Activated naive CD4-positive, alpha-beta T cell treated with anti-CD3 and anti-CD28 coated beads, Interleukin-2, amount 10 ng/mL, durations not matched to agents 7 days and 5 days (primary cell): Measurements from ENCODE around the gene PPM1D.

Experiments used
- CTCF ChIA-PET: fragments of 350-600 bp; sonication (Branson Sonifier 250); formaldehyde crosslinking; loops from one replicate; lab custom pipeline; 2021; ENCODE audit warnings: antibody characterized with exemption; lab: Charles Lee
- DNase-seq: peaks from one replicate; pipeline ENCODE4 v3.0.0-alpha.2; 2020
- H3K27ac Mint-ChIP-seq: one replicate; pipeline ENCODE4 v1.8.0; 2021; ENCODE audit warnings: mild to moderate bottlenecking, moderate library complexity, mixed read lengths
- H3K27me3 Mint-ChIP-seq: one replicate; pipeline ENCODE4 v1.8.0; 2021; ENCODE audit warnings: mild to moderate bottlenecking, mixed read lengths
- H3K36me3 Mint-ChIP-seq: one replicate; pipeline ENCODE4 v1.8.0; 2021; ENCODE audit warnings: mixed read lengths
- H3K4me1 Mint-ChIP-seq: one replicate; pipeline ENCODE4 v1.8.0; 2021; ENCODE audit warnings: mixed read lengths
- H3K4me3 Mint-ChIP-seq: one replicate; pipeline ENCODE4 v1.8.0; 2021; ENCODE audit warnings: mild to moderate bottlenecking, moderate library complexity, mixed read lengths
- H3K9me3 Mint-ChIP-seq: one replicate; pipeline ENCODE4 v1.8.0; 2021; ENCODE audit warnings: mixed read lengths

The PPM1D gene

GRCh38 chr17:60615840-60616239 lies 15.8 kb downstream of the PPM1D start:
- no peaks in the 10 kb centered on the region for H3K27me3 Mint-ChIP-seq
- no peak overlapping the region for H3K4me3 Mint-ChIP-seq
- no peak overlapping the region for H3K27ac Mint-ChIP-seq
- CTCF ChIA-PET, result no interaction called here
- no peaks in the 10 kb centered on the region for H3K4me1 Mint-ChIP-seq
- H3K9me3 Mint-ChIP-seq, result no peaks in the 10 kb centered on the region
- no peak for DNase-seq
- peaks cover 4% of the 10 kb centered on the region for H3K36me3 Mint-ChIP-seq

- Mint-ChIP-seq H3K4me3 (no peak overlapping the region), H3K4me1 (peaks cover 2% of the 10 kb centered on the region), H3K27me3 (no peaks in the 10 kb centered on the region), H3K9me3 (no peaks in the 10 kb centered on the region), H3K36me3 (peaks cover 4% of the 10 kb centered on the region), H3K27ac (no peak overlapping the region)
- DNase-seq, result no peak
- CTCF ChIA-PET, result no interaction called here
These were observed 18.1 kb downstream of the PPM1D start for GRCh38 chr17:60618080-60618479.

- CTCF ChIA-PET, result interaction anchor here (1.3 kb wide), 1 partner anchor 19 kb away, joined by 4 read pairs; no protein-coding TSS in a partner anchor
- DNase-seq, result no peak
- H3K27ac Mint-ChIP-seq, result no peak overlapping the region
- H3K9me3 Mint-ChIP-seq, result no peaks in the 10 kb centered on the region
- H3K4me1 Mint-ChIP-seq, result peaks cover 2% of the 10 kb centered on the region
- peaks cover 8% of the 10 kb centered on the region for H3K36me3 Mint-ChIP-seq
- no peaks in the 10 kb centered on the region for H3K27me3 Mint-ChIP-seq
- no peak overlapping the region for H3K4me3 Mint-ChIP-seq
These were observed 19.0 kb downstream of the PPM1D start for GRCh38 chr17:60618854-60619526.

GRCh38 chr17:60622961-60623360 lies 23.0 kb downstream of the PPM1D start:
- CTCF ChIA-PET, result no interaction called here
- Mint-ChIP-seq H3K4me3 (no peak overlapping the region), H3K4me1 (peaks cover 2% of the 10 kb centered on the region), H3K27me3 (no peaks in the 10 kb centered on the region), H3K9me3 (no peaks in the 10 kb centered on the region), H3K27ac (no peak overlapping the region), H3K36me3 (peaks cover 5% of the 10 kb centered on the region)
- DNase-seq, result no peak

GRCh38 chr17:60623415-60623814 lies 23.4 kb downstream of the PPM1D start:
- no peak for DNase-seq
- no peaks in the 10 kb centered on the region for H3K9me3 Mint-ChIP-seq
- no peaks in the 10 kb centered on the region for H3K27me3 Mint-ChIP-seq
- peaks cover 2% of the 10 kb centered on the region for H3K4me1 Mint-ChIP-seq
- H3K36me3 Mint-ChIP-seq, result peaks cover 9% of the 10 kb centered on the region
- CTCF ChIA-PET, result interaction anchor here (0.9 kb wide), 1 partner anchor 15 kb away, joined by 3 read pairs; no protein-coding TSS in a partner anchor
- no peak overlapping the region for H3K27ac Mint-ChIP-seq
- H3K4me3 Mint-ChIP-seq, result no peak overlapping the region

- H3K9me3 Mint-ChIP-seq, result no peaks in the 10 kb centered on the region
- CTCF ChIA-PET, result no interaction called here
- H3K4me1 Mint-ChIP-seq, result peaks cover 7% of the 10 kb centered on the region
- H3K4me3 Mint-ChIP-seq, result no peak overlapping the region
- H3K27ac Mint-ChIP-seq, result no peak overlapping the region
- DNase-seq, result no peak
- no peaks in the 10 kb centered on the region for H3K27me3 Mint-ChIP-seq
- H3K36me3 Mint-ChIP-seq, result peaks cover 9% of the 10 kb centered on the region
These were observed 27.1 kb downstream of the PPM1D start for GRCh38 chr17:60627124-60627523.

GRCh38 chr17:60628252-60628889 lies 28.4 kb downstream of the PPM1D start:
- peaks cover 5% of the 10 kb centered on the region for H3K4me1 Mint-ChIP-seq
- H3K36me3 Mint-ChIP-seq, result peaks cover 9% of the 10 kb centered on the region
- H3K4me3 Mint-ChIP-seq, result no peak overlapping the region
- H3K27ac Mint-ChIP-seq, result no peak overlapping the region
- CTCF ChIA-PET, result interaction anchor here (3.0 kb wide), 1 partner anchor 10 kb away, joined by 13 read pairs; no protein-coding TSS in a partner anchor
- H3K9me3 Mint-ChIP-seq, result no peaks in the 10 kb centered on the region
- no peaks in the 10 kb centered on the region for H3K27me3 Mint-ChIP-seq
- no peak for DNase-seq

- peaks cover 5% of the 10 kb centered on the region for H3K4me1 Mint-ChIP-seq
- DNase-seq, result no peak
- peaks cover 8% of the 10 kb centered on the region for H3K36me3 Mint-ChIP-seq
These were observed 29.1 kb downstream of the PPM1D start for GRCh38 chr17:60629120-60629519.

GRCh38 chr17:60630352-60630751 lies 30.4 kb downstream of the PPM1D start:
- Mint-ChIP-seq H3K4me1 (peaks cover 5% of the 10 kb centered on the region), H3K4me3 (no peak overlapping the region), H3K9me3 (no peaks in the 10 kb centered on the region), H3K36me3 (peaks cover 8% of the 10 kb centered on the region), H3K27me3 (no peaks in the 10 kb centered on the region), H3K27ac (no peak overlapping the region)
- no peak for DNase-seq
- CTCF ChIA-PET, result interaction anchor here (0.5 to 3.0 kb wide), 2 partner anchors 8 to 1512 kb away, joined by 3 to 13 read pairs; no protein-coding TSS in a partner anchor

More at GRCh38 chr17:60629120-60629519, 29.1 kb downstream of the PPM1D start:
- CTCF ChIA-PET, result interaction anchor here (3.0 kb wide), 1 partner anchor 9 kb away, joined by 13 read pairs; no protein-coding TSS in a partner anchor
- Mint-ChIP-seq H3K9me3 (no peaks in the 10 kb centered on the region), H3K27me3 (no peaks in the 10 kb centered on the region), H3K27ac (no peak overlapping the region), H3K4me3 (no peak overlapping the region)

- H3K4me3 Mint-ChIP-seq, result no peak overlapping the region
- no peaks in the 10 kb centered on the region for H3K9me3 Mint-ChIP-seq
- no peak for DNase-seq
- H3K27me3 Mint-ChIP-seq, result no peaks in the 10 kb centered on the region
- H3K36me3 Mint-ChIP-seq, result peaks cover 13% of the 10 kb centered on the region
- peaks cover 5% of the 10 kb centered on the region for H3K4me1 Mint-ChIP-seq
- CTCF ChIA-PET, result no interaction called here
- no peak overlapping the region for H3K27ac Mint-ChIP-seq
These were observed 31.1 kb downstream of the PPM1D start for GRCh38 chr17:60631119-60631518.

- H3K4me3 Mint-ChIP-seq, result no peak overlapping the region
- no peaks in the 10 kb centered on the region for H3K9me3 Mint-ChIP-seq
- DNase-seq, result no peak
- no peaks in the 10 kb centered on the region for H3K27me3 Mint-ChIP-seq
- H3K27ac Mint-ChIP-seq, result no peak overlapping the region
- CTCF ChIA-PET, result interaction anchor here (0.6 to 2.2 kb wide), 19 partner anchors 9 to 909 kb away, joined by 3 to 13 read pairs (median 3); no protein-coding TSS in a partner anchor
- no peaks in the 10 kb centered on the region for H3K4me1 Mint-ChIP-seq
- peaks cover 24% of the 10 kb centered on the region for H3K36me3 Mint-ChIP-seq
These were observed 37.7 kb downstream of the PPM1D start for GRCh38 chr17:60637683-60638082.

- Mint-ChIP-seq H3K36me3 (peaks cover 22% of the 10 kb centered on the region), H3K9me3 (no peaks in the 10 kb centered on the region), H3K27ac (no peak overlapping the region), H3K4me1 (no peaks in the 10 kb centered on the region), H3K4me3 (no peak overlapping the region), H3K27me3 (no peaks in the 10 kb centered on the region)
- CTCF ChIA-PET, result interaction anchor here (0.7 to 2.2 kb wide), 10 partner anchors 10 to 198 kb away, joined by 3 to 13 read pairs (median 4); partner anchors contain the start of gene PPM1D
- no peak for DNase-seq
These were observed 39.0 kb downstream of the PPM1D start for GRCh38 chr17:60639019-60639330.

GRCh38 chr17:60640503-60640902 lies 40.5 kb downstream of the PPM1D start:
- Mint-ChIP-seq H3K9me3 (no peaks in the 10 kb centered on the region), H3K27ac (no peak overlapping the region), H3K27me3 (no peaks in the 10 kb centered on the region), H3K4me1 (no peaks in the 10 kb centered on the region), H3K4me3 (no peak overlapping the region), H3K36me3 (peaks cover 22% of the 10 kb centered on the region)
- no peak for DNase-seq
- CTCF ChIA-PET, result interaction anchor here (0.7 to 1.8 kb wide), 7 partner anchors 15 to 605 kb away, joined by 3 to 6 read pairs (median 3); partner anchors contain the start of genes BCAS3 and PPM1D

GRCh38 chr17:60641126-60641525 lies 41.1 kb downstream of the PPM1D start:
- H3K27me3 Mint-ChIP-seq, result no peaks in the 10 kb centered on the region
- CTCF ChIA-PET, result interaction anchor here (1.1 to 1.8 kb wide), 3 partner anchors 36 to 64 kb away, joined by 3 to 6 read pairs (median 4); partner anchors contain the start of genes BCAS3 and PPM1D
- no peak for DNase-seq
- no peak overlapping the region for H3K4me3 Mint-ChIP-seq
- H3K4me1 Mint-ChIP-seq, result peaks cover 1% of the 10 kb centered on the region
- peaks cover 17% of the 10 kb centered on the region for H3K36me3 Mint-ChIP-seq
- H3K27ac Mint-ChIP-seq, result no peak overlapping the region
- no peaks in the 10 kb centered on the region for H3K9me3 Mint-ChIP-seq
